ENCODE measurements around the gene PRKD1.
A peak's percentile ranks its signal among the peaks of the same experiment; 100 is the strongest.
"Not testable (repeated sequence)": the region's sequence is repeated elsewhere in the genome, so short reads cannot be mapped to it uniquely, and the experiment has no call there.

The PRKD1 gene

DNA sequence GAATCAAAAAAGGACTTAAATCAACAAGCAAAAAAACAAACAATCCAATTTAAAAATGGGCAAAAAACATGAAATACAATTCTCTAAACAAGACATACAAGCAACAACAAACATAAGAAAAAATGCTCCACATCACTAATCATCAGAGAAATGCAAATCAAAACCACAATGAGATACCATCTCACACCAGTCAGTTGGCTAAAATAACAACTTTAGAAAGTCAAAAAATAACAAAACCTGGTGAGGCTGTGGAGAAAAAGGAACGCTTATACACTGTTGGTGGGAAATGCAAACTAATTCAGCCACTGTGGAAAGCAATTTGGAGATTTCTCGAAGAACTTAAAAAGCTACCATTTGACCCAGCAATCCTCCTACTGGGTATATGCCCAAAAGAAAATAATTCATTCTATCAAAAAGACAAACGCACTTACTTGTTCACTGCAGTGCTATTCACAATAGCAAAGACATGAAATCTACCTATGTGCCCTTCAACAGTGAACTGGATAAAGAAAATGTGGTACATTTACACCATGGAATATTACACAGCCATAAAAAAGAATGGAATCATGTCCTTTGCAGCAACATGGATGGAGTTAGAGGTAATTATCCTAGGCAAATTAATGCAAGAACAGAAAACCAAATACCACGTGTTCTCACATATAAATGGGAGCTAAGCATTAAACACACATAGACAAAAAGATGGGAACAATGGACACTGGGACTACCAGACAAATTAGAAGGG is 26.9 kb downstream of the PRKD1 start:
- no peak for DNase-seq (ENCODE audit: low read depth, low spot score)

DNA sequence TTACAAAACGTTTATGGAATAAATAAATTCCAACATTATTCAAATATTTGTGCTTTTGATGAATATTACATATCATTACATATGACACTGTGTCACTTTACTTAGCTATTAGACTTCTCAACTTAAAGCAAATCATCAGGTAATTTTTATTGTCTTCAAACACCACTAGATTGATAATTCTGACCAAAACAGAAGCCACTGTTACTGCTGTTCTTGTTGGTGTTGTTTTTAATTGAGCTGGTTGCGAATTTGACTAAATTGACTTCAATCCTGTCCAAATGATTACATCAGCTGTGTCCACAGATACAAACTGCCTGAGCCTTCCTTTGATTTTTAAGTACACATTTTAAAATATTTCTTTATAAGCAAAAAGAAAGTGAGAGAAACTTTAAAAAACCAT is 29.2 kb downstream of the PRKD1 start:
- DNase-seq (ENCODE audit: low read depth, low spot score): no peak

- no peak for DNase-seq (ENCODE audit: low read depth, low spot score)
Measured at GRCh38 chr14:29897181-29897580, 30.5 kb downstream of the PRKD1 start.

GRCh38 chr14:29896354-29896821 is 31.3 kb downstream of the PRKD1 start:
- DNase-seq (ENCODE audit: low read depth, low spot score): no peak

- peak; percentile 2 for DNase-seq (ENCODE audit: low read depth, low spot score)
Measured at GRCh38 chr14:29895591-29896083, 32.0 kb downstream of the PRKD1 start.

GRCh38 chr14:29893989-29894388 is 33.7 kb downstream of the PRKD1 start:
- no peak for DNase-seq (ENCODE audit: low read depth, low spot score)

- no peak for DNase-seq (ENCODE audit: low read depth, low spot score)
Measured at GRCh38 chr14:29892327-29892726, 35.3 kb downstream of the PRKD1 start.

GRCh38 chr14:29885988-29886387 is 41.7 kb downstream of the PRKD1 start:
- no peak for DNase-seq (ENCODE audit: low read depth, low spot score)

- no peak for DNase-seq (ENCODE audit: low read depth, low spot score)
Measured at GRCh38 chr14:29868000-29868399, 59.6 kb downstream of the PRKD1 start.

GRCh38 chr14:29865299-29865698 is 62.3 kb downstream of the PRKD1 start:
- no peak for DNase-seq (ENCODE audit: low read depth, low spot score)

GRCh38 chr14:29861996-29862395 is 65.7 kb downstream of the PRKD1 start:
- DNase-seq (ENCODE audit: low read depth, low spot score): no peak

DNA sequence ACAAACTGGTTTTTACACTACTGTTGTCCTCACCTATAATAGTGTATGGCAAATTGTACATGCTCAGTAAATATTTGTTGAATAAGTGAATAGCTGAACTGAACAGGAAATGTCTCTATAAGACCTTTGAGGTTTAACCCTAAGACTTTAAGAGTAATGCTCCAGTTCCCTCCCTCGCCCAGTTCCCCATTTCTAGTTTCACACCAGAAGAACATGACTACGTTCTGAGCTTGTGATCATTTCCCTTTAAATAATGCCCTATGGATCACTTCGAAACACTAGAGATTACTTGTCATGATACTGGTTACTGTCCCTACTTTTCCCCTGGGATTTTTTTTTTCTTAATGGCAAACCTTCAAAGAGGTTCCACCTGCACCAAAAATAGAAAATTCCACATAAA is 69.3 kb downstream of the PRKD1 start:
- DNase-seq (ENCODE audit: low read depth, low spot score): no peak

GRCh38 chr14:29857551-29857950 is 70.1 kb downstream of the PRKD1 start:
- no peak for DNase-seq (ENCODE audit: low read depth, low spot score)

DNA sequence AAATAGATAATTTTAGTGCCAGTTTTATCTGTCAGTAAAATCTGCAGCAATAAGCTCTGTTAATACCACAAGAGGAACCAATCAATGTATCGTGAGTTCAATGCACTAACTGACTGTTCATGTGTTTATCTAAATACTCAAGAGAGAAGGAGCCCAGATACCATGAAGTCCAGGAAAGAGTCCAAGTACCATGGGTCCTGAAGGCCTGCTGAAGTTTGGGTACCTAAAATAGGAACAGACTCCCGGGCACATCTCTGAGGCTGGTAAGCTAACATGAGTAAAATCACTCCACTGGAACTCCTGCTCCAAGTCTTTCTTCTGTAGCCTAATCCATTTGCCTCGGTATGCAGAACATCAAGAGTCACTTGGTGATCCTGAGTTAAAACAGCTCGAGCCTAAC is 71.1 kb downstream of the PRKD1 start:
- DNase-seq (ENCODE audit: low read depth, low spot score): no peak

- not testable (repeated sequence) for DNase-seq (ENCODE audit: low read depth, low spot score)
Measured at GRCh38 chr14:29853691-29854090, 74.0 kb downstream of the PRKD1 start.

DNA sequence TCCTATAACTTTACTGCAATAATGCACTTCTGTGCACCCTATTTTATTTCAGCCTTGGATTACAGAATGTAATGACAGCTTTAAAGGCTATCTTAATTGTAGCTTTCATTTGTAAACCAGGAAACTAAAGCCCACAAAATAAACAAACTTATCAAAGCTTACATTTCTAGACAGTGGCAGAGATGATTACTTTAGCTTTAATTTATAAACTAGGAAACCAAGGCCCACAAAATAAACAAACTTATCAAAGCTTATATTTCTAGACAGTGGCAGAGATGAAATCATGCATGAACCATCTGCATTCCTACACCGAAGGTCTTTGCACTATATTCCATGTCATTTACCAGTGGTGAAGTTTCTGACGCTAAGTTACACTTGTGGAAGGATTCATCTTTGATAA is 74.4 kb downstream of the PRKD1 start:
- no peak for DNase-seq (ENCODE audit: low read depth, low spot score)

DNA sequence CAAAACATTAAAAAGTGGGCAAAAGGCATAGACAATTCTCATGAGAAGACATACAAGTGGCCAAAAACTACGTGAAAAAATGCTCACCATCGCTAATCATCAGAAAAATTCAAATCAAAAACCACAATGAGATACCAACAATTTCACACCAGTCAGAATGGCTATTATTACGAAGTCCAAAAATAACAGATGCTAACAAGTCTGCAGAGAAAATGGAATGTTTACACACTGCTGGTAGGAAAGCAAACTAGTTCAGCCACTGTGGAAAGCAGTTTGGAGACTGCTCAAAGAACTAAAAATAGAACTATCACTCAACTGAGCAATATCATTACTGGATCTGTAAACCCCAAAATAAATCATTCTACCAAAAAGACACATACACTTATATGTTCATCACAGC is 76.2 kb downstream of the PRKD1 start:
- no peak for DNase-seq (ENCODE audit: low read depth, low spot score)

DNA sequence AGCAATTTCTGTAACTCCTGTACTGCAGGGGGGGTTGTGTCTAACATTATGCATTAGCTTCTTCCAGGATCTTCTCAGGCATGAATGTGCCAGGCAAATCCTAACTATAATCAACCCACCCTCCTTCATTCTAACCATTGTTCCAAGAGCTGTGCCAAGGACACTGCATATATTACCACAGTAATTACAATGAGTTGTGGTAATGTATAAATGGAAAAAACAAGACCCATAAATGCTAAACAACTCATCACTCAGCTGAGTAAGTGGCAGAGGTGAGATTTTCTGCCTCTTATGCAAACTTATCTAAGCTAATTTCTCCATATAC is 80.6 kb downstream of the PRKD1 start:
- DNase-seq (ENCODE audit: low read depth, low spot score): no peak

DNA sequence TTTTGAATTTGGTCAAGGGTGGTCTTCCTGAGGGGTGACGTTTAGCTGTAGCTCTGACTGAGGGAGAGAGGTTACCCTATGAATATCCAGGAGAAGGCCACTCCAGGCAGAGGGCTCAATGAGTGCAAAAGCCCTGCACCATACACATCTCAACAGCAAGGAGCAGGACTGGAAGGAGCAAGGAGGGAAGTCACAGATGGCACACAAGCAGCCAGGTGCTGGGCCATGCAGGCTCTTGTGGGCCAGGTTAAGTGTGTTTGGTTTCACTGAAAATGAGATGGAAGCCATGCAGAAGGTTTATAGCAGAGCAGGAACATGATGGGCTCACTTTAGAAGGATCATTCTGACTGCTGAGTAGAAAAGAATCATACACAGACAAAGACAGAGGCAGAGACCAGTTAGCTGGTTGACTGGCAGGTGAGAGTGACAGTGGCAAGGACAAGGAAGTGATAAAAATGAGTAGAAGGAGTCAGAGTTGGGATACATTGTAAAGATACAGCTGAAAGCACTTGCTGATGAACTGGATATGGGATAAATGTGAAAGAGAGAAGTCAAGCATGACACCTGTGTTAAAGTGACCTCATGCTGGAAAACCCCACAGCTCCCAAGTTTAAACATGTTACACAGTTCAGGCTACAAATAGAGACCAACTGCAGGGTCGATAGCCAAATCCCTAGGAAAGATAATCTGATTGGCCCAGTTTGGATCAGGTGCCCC is 81.2 kb downstream of the PRKD1 start:
- no peak for DNase-seq (ENCODE audit: low read depth, low spot score)

DNA sequence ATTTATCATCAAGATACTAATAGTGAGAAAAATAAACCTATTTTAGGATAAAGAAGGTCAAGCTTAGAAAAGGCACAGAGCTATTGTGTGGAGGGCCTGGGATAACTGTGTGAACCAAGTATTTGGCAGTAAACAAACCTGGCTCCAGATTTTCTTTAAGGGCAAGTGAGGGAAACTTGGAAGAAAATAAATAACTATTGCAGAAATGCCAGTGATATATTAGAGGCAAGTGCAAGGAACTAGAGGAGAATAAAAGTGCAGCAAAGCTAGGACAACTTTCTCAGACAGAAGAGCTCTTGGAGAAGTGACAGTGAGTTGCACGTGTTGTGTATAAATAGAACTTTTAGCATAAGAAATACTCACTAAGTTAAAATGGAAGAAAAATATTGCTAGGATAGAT is 83.7 kb downstream of the PRKD1 start:
- no peak for DNase-seq (ENCODE audit: low read depth, low spot score)

DNA sequence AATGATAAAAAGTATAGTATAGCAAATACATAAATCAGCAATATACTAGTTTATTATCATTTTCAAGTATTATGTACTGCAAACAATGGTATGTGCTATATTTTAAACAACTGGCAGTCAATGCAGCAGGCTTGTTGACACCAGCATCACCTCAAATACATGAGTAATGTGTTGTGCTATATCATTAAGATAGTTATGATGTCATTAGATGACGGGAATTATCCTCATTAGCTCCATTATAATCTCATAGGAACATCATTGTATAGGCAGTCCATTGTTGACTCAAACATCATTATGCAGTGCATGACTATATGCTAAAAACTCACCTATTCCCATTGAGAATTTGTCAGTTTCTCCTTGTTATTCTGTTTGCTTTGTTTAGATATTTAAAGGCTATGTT is 85.4 kb downstream of the PRKD1 start:
- DNase-seq (ENCODE audit: low read depth, low spot score): no peak

- DNase-seq (ENCODE audit: low read depth, low spot score): not testable (repeated sequence)
Measured at GRCh38 chr14:29840369-29840892, 87.2 kb downstream of the PRKD1 start.

DNA sequence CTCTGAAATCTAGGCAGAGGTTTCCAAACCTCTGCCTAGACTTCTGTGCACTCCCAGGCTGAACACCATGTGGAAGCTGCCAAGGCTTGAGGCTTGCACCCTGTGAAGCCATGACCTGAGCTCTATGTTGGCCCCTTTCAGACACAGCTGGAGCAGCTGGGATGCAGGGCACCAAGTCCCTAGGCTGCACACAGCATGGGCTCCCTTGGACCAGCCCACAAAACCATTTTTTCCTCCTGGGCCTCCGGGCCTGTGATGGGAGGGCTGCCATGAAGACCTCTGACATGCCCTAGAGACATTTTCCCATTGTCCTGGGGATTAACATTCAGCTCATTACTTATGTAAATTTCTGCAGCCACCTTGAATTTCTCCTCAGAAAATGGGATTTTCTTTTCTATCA is 88.0 kb downstream of the PRKD1 start:
- DNase-seq (ENCODE audit: low read depth, low spot score): not testable (repeated sequence)
